Fibroblast of lung (primary cell): Measurements from ENCODE around the gene SUSD5. TPM values are rescaled to one million over a fixed set of nuclear protein-coding genes. Genes with fewer than 3 reads are reported as not detected.

Experiments used
- DNase-seq, 2 donors: peaks; one replicate each; pipeline versions ENCODE4 v3.0.0 to v3.0.0-alpha.2; 2010; ENCODE audit warnings: low read depth in 2 of 2
- H2AFZ ChIP-seq: 2 replicates; pipeline ENCODE4 v1.5.1; 2012; ENCODE audit warnings: low read length, control low read depth, inconsistent platforms
- H3K27ac ChIP-seq: 2 replicates; pipeline ENCODE4 v1.5.1; 2011; ENCODE audit warnings: low read length, control low read depth; ENCODE audit not compliant: insufficient read depth
- H3K27me3 ChIP-seq: 2 replicates; pipeline ENCODE4 v1.5.1; 2011; ENCODE audit warnings: mild to moderate bottlenecking, low read length; ENCODE audit not compliant: control insufficient read depth, insufficient read depth
- H3K36me3 ChIP-seq: 2 replicates; pipeline ENCODE4 v1.5.1; 2011; ENCODE audit warnings: low read length; ENCODE audit not compliant: control insufficient read depth, insufficient read depth
- H3K4me1 ChIP-seq: 2 replicates; pipeline ENCODE4 v1.5.1; 2011; ENCODE audit warnings: low read length; ENCODE audit not compliant: control insufficient read depth, insufficient read depth; ENCODE audit errors: extremely low read depth
- H3K4me2 ChIP-seq: 2 replicates; pipeline ENCODE4 v1.5.1; 2011; ENCODE audit warnings: low read length, control low read depth; ENCODE audit not compliant: insufficient read depth; ENCODE audit errors: extremely low read depth
- H3K4me3 ChIP-seq, 4 experiments: fragments of 200-600 bp in 1 of 4; sonication (generic) in 1 of 4; replicated peaks in 1 of 4; 2 replicates each; pipeline ENCODE4 v1.5.1; 2011 to 2016; ENCODE audit warnings: low read length in 4 of 4, low read depth in 3 of 4, mild to moderate bottlenecking in 3 of 4, control low read depth in 2 of 4, inconsistent platforms in 1 of 4, mixed read lengths in 1 of 4; ENCODE audit not compliant: insufficient read depth in 1 of 4; ENCODE audit errors: control extremely low read depth in 1 of 4
- H3K79me2 ChIP-seq: 2 replicates; pipeline ENCODE4 v1.5.1; 2012; ENCODE audit warnings: mild to moderate bottlenecking, low read length, inconsistent platforms; ENCODE audit not compliant: control insufficient read depth, insufficient read depth
- H3K9ac ChIP-seq: 2 replicates; pipeline ENCODE4 v1.5.1; 2011; ENCODE audit warnings: mild to moderate bottlenecking, low read length, control low read depth; ENCODE audit not compliant: insufficient read depth
- H3K9me3 ChIP-seq: 2 replicates; pipeline ENCODE4 v1.5.1; 2012; ENCODE audit warnings: low read depth, low read length; ENCODE audit not compliant: control insufficient read depth, insufficient read depth
- H4K20me1 ChIP-seq: 2 replicates; pipeline ENCODE4 v1.5.1; 2011; ENCODE audit warnings: low read length; ENCODE audit not compliant: control insufficient read depth, insufficient read depth; ENCODE audit errors: extremely low read depth
- EZH2 ChIP-seq: IDR thresholded peaks from 2 replicates; pipeline ENCODE4 v1.5.1; 2012; ENCODE audit warnings: low read length, control low read depth, mild to moderate bottlenecking; ENCODE audit errors: missing control alignments
- polyA plus RNA-seq, 2 donors: library from polyadenylated mRNA; depleted of rRNA in 1 of 2; stranded (reverse) in 1 of 2; unstranded in 1 of 2; fragments of >200 nt; gene quantifications; 2 replicates each; pipeline ENCODE4 v1.2.1, GENCODE V29; 2011 to 2012; ENCODE audit warnings: missing spikeins in 1 of 2
- total RNA-seq: library from RNA; depleted of rRNA; stranded (reverse); fragments of >200 nt; gene quantifications from 2 replicates; pipeline ENCODE4 v1.2.1, GENCODE V29; 2014
- TF ChIP-seq, protein P1 (sequence below), 2 donors: IDR thresholded peaks in 1 of 2; conservative IDR thresholded peaks in 1 of 2; 1 replicate in 1 of 2; 2 replicates in 1 of 2; pipeline ENCODE4 v1.5.1; 2011 to 2012; ENCODE audit warnings: low read length in 2 of 2, control low read depth in 1 of 2, inconsistent platforms in 1 of 2, low read depth in 1 of 2, mild to moderate bottlenecking in 1 of 2

The SUSD5 gene
- total and polyA plus RNA-seq, 2 donors (not counting 1 experiment from before 2014, with no cell fraction given): 0.75 to 2.3 TPM

DNA sequence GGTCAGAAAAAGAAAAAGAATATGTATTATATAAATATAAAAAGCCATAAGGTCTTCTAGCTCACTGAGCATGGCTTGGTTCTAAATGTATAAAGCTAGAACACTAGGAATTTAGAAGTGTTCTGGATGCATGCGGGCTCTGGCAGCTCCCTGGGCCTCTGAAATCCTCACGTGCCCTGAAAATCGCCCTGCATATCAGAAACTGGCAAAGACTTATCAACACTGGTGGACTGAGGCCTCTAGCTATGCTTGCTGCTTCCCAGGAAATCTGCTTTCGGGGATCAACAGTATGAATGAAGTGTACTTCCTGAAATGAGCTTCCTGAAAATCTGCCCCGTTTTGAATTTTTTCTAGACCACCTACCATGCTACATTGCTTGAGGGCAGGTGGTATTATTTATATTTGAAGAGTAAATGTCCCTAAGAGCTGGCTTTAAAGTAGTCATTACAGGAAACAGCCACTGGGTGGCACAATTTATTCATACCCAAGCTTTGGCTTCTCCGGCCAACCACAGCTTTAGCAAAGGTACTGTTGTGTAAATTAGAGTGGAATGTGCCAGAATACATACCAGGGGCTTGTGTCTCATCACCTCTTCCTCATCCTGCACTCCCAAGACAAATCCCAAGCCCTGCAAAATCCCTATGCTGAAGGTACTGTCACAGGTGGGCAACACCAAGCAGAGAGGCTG is 87.1 kb downstream of the SUSD5 start:
- DNase-seq: peak; percentile 71 to 72
- Histone ChIP-seq H3K4me2 (no peak overlapping the region), H2AFZ (no peak overlapping the region), H3K27ac (no peak overlapping the region), H3K36me3 (peaks cover 7% of the 10 kb centered on the region), H3K4me3 (no peak overlapping the region), H3K27me3 (no peaks in the 10 kb centered on the region), H3K79me2 (no peaks in the 10 kb centered on the region), H3K9ac (no peak overlapping the region), H3K4me1 (peaks cover 3% of the 10 kb centered on the region), H3K9me3 (no peaks in the 10 kb centered on the region), H4K20me1 (no peaks in the 10 kb centered on the region)
- TF ChIP-seq EZH2: no peak
- TF ChIP-seq, protein P1, sequence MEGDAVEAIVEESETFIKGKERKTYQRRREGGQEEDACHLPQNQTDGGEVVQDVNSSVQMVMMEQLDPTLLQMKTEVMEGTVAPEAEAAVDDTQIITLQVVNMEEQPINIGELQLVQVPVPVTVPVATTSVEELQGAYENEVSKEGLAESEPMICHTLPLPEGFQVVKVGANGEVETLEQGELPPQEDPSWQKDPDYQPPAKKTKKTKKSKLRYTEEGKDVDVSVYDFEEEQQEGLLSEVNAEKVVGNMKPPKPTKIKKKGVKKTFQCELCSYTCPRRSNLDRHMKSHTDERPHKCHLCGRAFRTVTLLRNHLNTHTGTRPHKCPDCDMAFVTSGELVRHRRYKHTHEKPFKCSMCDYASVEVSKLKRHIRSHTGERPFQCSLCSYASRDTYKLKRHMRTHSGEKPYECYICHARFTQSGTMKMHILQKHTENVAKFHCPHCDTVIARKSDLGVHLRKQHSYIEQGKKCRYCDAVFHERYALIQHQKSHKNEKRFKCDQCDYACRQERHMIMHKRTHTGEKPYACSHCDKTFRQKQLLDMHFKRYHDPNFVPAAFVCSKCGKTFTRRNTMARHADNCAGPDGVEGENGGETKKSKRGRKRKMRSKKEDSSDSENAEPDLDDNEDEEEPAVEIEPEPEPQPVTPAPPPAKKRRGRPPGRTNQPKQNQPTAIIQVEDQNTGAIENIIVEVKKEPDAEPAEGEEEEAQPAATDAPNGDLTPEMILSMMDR (conservative IDR thresholded peaks at IDR 0.05 in 1 of 2, IDR thresholded peaks at IDR 0.05 in 1 of 2; ENCODE audit: low read depth in 1 of 2, low read length in 2 of 2): peak; percentile 61 to 63

DNA sequence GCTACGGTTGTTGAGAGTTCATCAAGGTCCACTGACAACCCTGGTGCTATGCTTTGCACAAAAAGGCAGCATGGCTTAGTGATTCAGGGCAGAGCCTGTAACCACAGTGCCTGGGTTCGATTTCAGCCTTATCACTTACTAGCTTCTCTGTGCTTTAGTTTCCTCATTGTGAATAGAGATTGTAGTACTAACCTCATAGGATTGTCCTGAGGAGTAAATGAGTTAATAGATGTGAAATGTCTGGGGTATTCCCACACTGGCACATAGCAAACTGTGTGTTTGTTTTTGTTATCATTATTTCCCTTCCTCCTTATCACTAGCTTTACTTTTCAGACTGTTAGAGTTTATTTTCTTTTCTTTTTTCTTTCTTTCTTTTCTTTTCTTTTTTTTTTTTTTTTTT is 88.5 kb downstream of the SUSD5 start:
- Histone ChIP-seq H3K4me2 (no peak overlapping the region), H3K4me1 (peaks cover 3% of the 10 kb centered on the region), H3K4me3 (no peak overlapping the region), H3K79me2 (no peaks in the 10 kb centered on the region), H3K36me3 (peaks cover 5% of the 10 kb centered on the region), H2AFZ (no peak overlapping the region), H4K20me1 (no peaks in the 10 kb centered on the region), H3K9ac (no peak overlapping the region), H3K9me3 (no peaks in the 10 kb centered on the region), H3K27me3 (no peaks in the 10 kb centered on the region), H3K27ac (no peak overlapping the region)
- TF ChIP-seq, protein P1 (conservative IDR thresholded peaks at IDR 0.05 in 1 of 2, IDR thresholded peaks at IDR 0.05 in 1 of 2; ENCODE audit: low read depth in 1 of 2, low read length in 2 of 2): no peak
- TF ChIP-seq EZH2: no peak
- peak in 1 of 2 donors; percentile 24 for DNase-seq

DNA sequence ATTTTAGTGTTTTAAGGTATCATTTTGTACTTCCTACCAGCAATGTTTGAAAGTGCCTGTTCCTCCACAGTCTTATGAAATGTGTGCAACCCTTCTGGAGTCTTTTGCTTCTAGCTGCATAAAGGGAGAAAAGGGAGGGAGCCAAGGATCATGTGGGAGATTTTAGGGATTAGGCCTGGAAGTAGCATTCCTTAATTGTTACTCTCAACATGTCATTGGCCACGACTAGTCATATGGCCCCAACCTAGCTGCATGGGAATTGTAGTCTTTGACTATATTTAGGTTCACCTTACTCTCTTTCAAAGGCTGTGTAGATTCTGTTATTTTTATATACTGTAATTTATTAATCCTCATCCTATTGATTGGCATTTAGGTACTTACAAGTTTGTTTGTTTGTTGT is 89.9 kb downstream of the SUSD5 start:
- no peaks in the 10 kb centered on the region for H4K20me1 ChIP-seq
- H3K9ac ChIP-seq: no peak overlapping the region
- no peaks in the 10 kb centered on the region for H3K9me3 ChIP-seq
- H3K4me2 ChIP-seq: no peak overlapping the region
- H2AFZ ChIP-seq: no peak overlapping the region
- TF ChIP-seq, protein P1 (conservative IDR thresholded peaks at IDR 0.05 in 1 of 2, IDR thresholded peaks at IDR 0.05 in 1 of 2; ENCODE audit: low read depth in 1 of 2, low read length in 2 of 2): no peak
- TF ChIP-seq EZH2: no peak
- H3K27ac ChIP-seq: no peak overlapping the region
- H3K36me3 ChIP-seq: peaks cover 4% of the 10 kb centered on the region
- H3K4me1 ChIP-seq: peaks cover 3% of the 10 kb centered on the region
- H3K27me3 ChIP-seq: no peaks in the 10 kb centered on the region
- no peak overlapping the region for H3K4me3 ChIP-seq
- no peak for DNase-seq
- no peaks in the 10 kb centered on the region for H3K79me2 ChIP-seq
